Fibroblast of skin of left biceps (primary cell): ENCODE measurements around the gene COX5B.
"Not testable (repeated sequence)": the region's sequence is repeated elsewhere in the genome, so short reads cannot be mapped to it uniquely, and the experiment has no call there.

Experiments
- DNase-seq, 2 experiments: peaks; one replicate each; pipeline ENCODE4 v3.0.0-alpha.2; 2013; ENCODE audit warnings: low read depth in 2 of 2

COX5B gene

GRCh38 chr2:97645695-97646629 lies at the start of gene COX5B:
COX5B (plus strand) TSS chr2:97646062; CDS start chr2:97646087, 25 bp downstream.
- peak; percentile 88 to 91 for DNase-seq

GRCh38 chr2:97596180-97596579 lies 49.7 kb upstream of the COX5B start:
- not testable (repeated sequence) for DNase-seq

GRCh38 chr2:97601537-97601936 lies 44.3 kb upstream of the COX5B start:
- not testable (repeated sequence) for DNase-seq

- not testable (repeated sequence) for DNase-seq
These were observed 40.8 kb upstream of the COX5B start for GRCh38 chr2:97605109-97605508.

GRCh38 chr2:97605524-97606339 lies 40.1 kb upstream of the COX5B start:
- DNase-seq, result not testable (repeated sequence)

GRCh38 chr2:97608745-97609144 lies 37.1 kb upstream of the COX5B start:
- DNase-seq, result not testable (repeated sequence)

- not testable (repeated sequence) for DNase-seq
These were observed 34.0 kb upstream of the COX5B start for GRCh38 chr2:97611895-97612294.

- not testable (repeated sequence) for DNase-seq
These were observed 30.1 kb upstream of the COX5B start for GRCh38 chr2:97615746-97616145.

- no peak for DNase-seq
These were observed 28.0 kb upstream of the COX5B start for GRCh38 chr2:97617911-97618310.

- not testable (repeated sequence) for DNase-seq
These were observed 26.7 kb upstream of the COX5B start for GRCh38 chr2:97618939-97619827.

GRCh38 chr2:97620492-97620891 lies 25.4 kb upstream of the COX5B start:
- DNase-seq, result not testable (repeated sequence)

GRCh38 chr2:97622976-97623375 lies 22.9 kb upstream of the COX5B start:
- DNase-seq, result not testable (repeated sequence)

GRCh38 chr2:97625354-97626048 lies 20.4 kb upstream of the COX5B start:
- not testable (repeated sequence) for DNase-seq

- DNase-seq, result not testable (repeated sequence)
These were observed 19.8 kb upstream of the COX5B start for GRCh38 chr2:97626049-97626430.

- no peak for DNase-seq
These were observed 1.7 kb upstream of the COX5B start for GRCh38 chr2:97644023-97644717.

- no peak for DNase-seq
These were observed 659 bp upstream of the COX5B start for GRCh38 chr2:97645112-97645694.

GRCh38 chr2:97646977-97647376 lies 1.1 kb downstream of the COX5B start:
- DNase-seq, result no peak

GRCh38 chr2:97651114-97651513 lies 5.3 kb downstream of the COX5B start:
- DNase-seq, result no peak

- DNase-seq, result no peak
These were observed 7.6 kb downstream of the COX5B start for GRCh38 chr2:97653473-97653872.

GRCh38 chr2:97653874-97654273 lies 8.0 kb downstream of the COX5B start:
- DNase-seq, result no peak
